ENCODE data around the gene KCNK13.
A peak's percentile ranks its signal among the peaks of the same experiment; 100 is the strongest.

KCNK13 gene

DNA sequence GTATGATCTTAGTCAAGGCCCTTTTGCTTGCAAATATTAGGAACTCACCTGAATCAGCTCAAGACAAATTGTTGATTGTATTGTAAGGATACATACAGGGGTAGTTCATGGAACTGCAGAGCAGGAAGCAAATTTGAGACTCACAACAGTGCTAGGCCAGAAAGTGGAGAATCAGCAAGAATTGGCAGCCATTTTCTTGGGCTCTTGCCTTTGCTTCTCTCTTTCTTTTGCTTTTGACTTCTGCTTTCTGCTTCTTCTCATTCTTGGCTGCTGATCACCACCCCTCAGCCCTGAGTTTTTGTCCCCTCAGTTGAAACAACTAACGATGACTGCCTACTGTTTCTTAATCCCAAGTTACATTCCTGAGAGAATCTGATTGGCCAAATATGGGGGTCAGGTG lies 34.8 kb downstream of the KCNK13 start:
- no peak for DNase-seq (ENCODE audit: extremely low spot score)
- ChIA-PET POLR2A (no interaction called here), CTCF (no interaction called here)
- TF ChIP-seq LEF1 (IDR thresholded peaks at IDR 0.05; ENCODE audit: borderline replicate concordance): no peak
- no peak for TF ChIP-seq ZNF384 (IDR thresholded peaks at IDR 0.05)
- no peak for TF ChIP-seq FOXA1 (IDR thresholded peaks at IDR 0.05)
- no peak for TF ChIP-seq ELF4 (IDR thresholded peaks at IDR 0.05)
- TF ChIP-seq FOXM1 (IDR thresholded peaks at IDR 0.05; ENCODE audit: borderline replicate concordance): no peak
- no peak for TF ChIP-seq SP1 (IDR thresholded peaks at IDR 0.05)
- no peak for TF ChIP-seq BHLHE40 (IDR thresholded peaks at IDR 0.05; ENCODE audit: borderline replicate concordance)
- no peak for TF ChIP-seq CTBP1 (IDR thresholded peaks at IDR 0.05; ENCODE audit: borderline replicate concordance)
- TF ChIP-seq SUZ12 (IDR thresholded peaks at IDR 0.05): no peak
- TF ChIP-seq ARNT (IDR thresholded peaks at IDR 0.05): no peak
- TF ChIP-seq L3MBTL2 (conservative IDR thresholded peaks at IDR 0.05): no peak
- no peak for TF ChIP-seq TARDBP (IDR thresholded peaks at IDR 0.05)
- TF ChIP-seq NFRKB (IDR thresholded peaks at IDR 0.05): no peak
- no peak for TF ChIP-seq FOXK2 (IDR thresholded peaks at IDR 0.05)
- TF ChIP-seq, protein P1, sequence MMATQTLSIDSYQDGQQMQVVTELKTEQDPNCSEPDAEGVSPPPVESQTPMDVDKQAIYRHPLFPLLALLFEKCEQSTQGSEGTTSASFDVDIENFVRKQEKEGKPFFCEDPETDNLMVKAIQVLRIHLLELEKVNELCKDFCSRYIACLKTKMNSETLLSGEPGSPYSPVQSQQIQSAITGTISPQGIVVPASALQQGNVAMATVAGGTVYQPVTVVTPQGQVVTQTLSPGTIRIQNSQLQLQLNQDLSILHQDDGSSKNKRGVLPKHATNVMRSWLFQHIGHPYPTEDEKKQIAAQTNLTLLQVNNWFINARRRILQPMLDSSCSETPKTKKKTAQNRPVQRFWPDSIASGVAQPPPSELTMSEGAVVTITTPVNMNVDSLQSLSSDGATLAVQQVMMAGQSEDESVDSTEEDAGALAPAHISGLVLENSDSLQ (IDR thresholded peaks at IDR 0.05): no peak
- no peak for TF ChIP-seq HDGF (IDR thresholded peaks at IDR 0.05; ENCODE audit: borderline replicate concordance)

DNA sequence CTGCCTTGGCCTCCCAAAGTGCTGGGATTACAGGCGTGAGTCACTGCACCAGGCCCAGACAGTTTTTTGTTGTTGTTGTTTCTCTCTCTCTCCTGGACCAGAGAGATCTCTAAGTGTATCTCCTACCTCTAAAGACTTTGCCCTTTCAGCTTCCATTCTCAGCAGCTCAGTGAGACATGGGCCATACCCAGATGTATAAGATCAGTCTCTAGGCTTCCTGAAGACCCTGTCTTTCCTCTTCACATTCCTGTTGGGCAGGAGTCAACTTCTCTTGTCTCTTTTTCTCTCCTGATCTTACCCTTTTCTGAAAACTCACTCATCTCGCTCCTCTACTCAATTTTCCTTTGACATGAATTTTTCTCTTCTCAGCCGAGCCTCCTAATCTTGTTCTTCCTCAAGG lies 42.0 kb downstream of the KCNK13 start:
- no peak for DNase-seq (ENCODE audit: extremely low spot score)
- TF ChIP-seq SUZ12 (IDR thresholded peaks at IDR 0.05) (no peak), NFRKB (IDR thresholded peaks at IDR 0.05) (no peak), LEF1 (IDR thresholded peaks at IDR 0.05; ENCODE audit: borderline replicate concordance) (no peak), L3MBTL2 (conservative IDR thresholded peaks at IDR 0.05) (no peak), FOXK2 (IDR thresholded peaks at IDR 0.05) (no peak), FOXA1 (IDR thresholded peaks at IDR 0.05) (no peak), ELF4 (IDR thresholded peaks at IDR 0.05) (no peak), SP1 (IDR thresholded peaks at IDR 0.05) (no peak), FOXM1 (IDR thresholded peaks at IDR 0.05; ENCODE audit: borderline replicate concordance) (no peak), HDGF (IDR thresholded peaks at IDR 0.05; ENCODE audit: borderline replicate concordance) (no peak), BHLHE40 (IDR thresholded peaks at IDR 0.05; ENCODE audit: borderline replicate concordance) (no peak), ZNF384 (IDR thresholded peaks at IDR 0.05) (no peak), TARDBP (IDR thresholded peaks at IDR 0.05) (no peak), CTBP1 (IDR thresholded peaks at IDR 0.05; ENCODE audit: borderline replicate concordance) (no peak)
- TF ChIP-seq, protein P1 (IDR thresholded peaks at IDR 0.05): no peak
- POLR2A ChIA-PET: no interaction called here
- CTCF ChIA-PET: no interaction called here

DNA sequence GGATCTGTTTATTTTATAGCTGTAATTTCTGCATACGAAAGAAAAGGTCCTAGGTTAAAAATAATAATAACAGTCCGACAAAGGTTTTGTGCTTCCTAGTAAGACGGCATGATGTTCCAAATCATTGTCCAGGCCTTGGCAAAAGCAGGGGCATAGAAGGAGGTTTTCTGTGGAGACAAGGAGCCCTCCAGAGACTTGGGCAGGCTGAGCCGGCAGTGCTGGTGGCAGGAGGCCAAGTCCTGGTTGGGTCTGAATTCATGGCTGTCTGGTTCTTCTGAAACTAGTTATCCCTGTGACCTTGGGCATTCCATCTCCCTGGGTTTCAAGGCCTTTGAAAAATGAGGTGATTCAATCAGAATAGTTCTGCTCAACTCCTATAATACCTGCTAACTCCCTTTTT lies 44.0 kb downstream of the KCNK13 start:
- POLR2A ChIA-PET: no interaction called here
- TF ChIP-seq BHLHE40 (IDR thresholded peaks at IDR 0.05; ENCODE audit: borderline replicate concordance) (no peak), FOXA1 (IDR thresholded peaks at IDR 0.05) (no peak), CTBP1 (IDR thresholded peaks at IDR 0.05; ENCODE audit: borderline replicate concordance) (no peak), L3MBTL2 (conservative IDR thresholded peaks at IDR 0.05) (no peak), ZNF384 (IDR thresholded peaks at IDR 0.05) (no peak), FOXM1 (IDR thresholded peaks at IDR 0.05; ENCODE audit: borderline replicate concordance) (no peak), ELF4 (IDR thresholded peaks at IDR 0.05) (no peak), NFRKB (IDR thresholded peaks at IDR 0.05) (no peak), TARDBP (IDR thresholded peaks at IDR 0.05) (no peak), FOXK2 (IDR thresholded peaks at IDR 0.05) (no peak), HDGF (IDR thresholded peaks at IDR 0.05; ENCODE audit: borderline replicate concordance) (no peak), SP1 (IDR thresholded peaks at IDR 0.05) (no peak), LEF1 (IDR thresholded peaks at IDR 0.05; ENCODE audit: borderline replicate concordance) (no peak), ARNT (IDR thresholded peaks at IDR 0.05) (no peak), SUZ12 (IDR thresholded peaks at IDR 0.05) (no peak)
- TF ChIP-seq, protein P1 (IDR thresholded peaks at IDR 0.05): no peak
- DNase-seq (ENCODE audit: extremely low spot score): no peak
- CTCF ChIA-PET: interaction anchor here (0.7 kb wide), 1 partner anchor 11 kb away, joined by 3 read pairs; no protein-coding TSS in a partner anchor

DNA sequence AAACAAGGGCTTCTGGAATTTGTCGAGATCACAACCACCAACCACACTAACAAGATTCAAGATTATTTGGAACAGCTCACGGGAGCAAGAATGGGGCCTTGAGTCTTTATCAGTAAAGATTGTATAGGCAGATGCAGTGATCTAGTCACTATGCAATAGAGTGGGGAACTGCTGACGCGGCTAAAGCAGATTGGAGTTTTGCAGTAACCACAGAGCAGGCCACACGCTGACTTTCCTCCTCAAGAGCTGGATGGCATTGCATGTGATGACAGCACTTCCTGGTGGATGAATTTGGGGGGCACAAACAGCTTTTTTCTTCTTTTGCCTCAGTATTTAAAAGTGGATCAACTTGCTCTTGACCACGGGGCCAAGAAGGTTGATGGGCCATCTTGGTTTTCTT lies 46.0 kb downstream of the KCNK13 start:
- TF ChIP-seq, protein P1 (IDR thresholded peaks at IDR 0.05): no peak
- no peak for TF ChIP-seq CTBP1 (IDR thresholded peaks at IDR 0.05; ENCODE audit: borderline replicate concordance)
- no peak for TF ChIP-seq NFRKB (IDR thresholded peaks at IDR 0.05)
- no peak for TF ChIP-seq HDGF (IDR thresholded peaks at IDR 0.05; ENCODE audit: borderline replicate concordance)
- TF ChIP-seq FOXK2 (IDR thresholded peaks at IDR 0.05): no peak
- TF ChIP-seq SUZ12 (IDR thresholded peaks at IDR 0.05): no peak
- no peak for TF ChIP-seq ZNF384 (IDR thresholded peaks at IDR 0.05)
- DNase-seq (ENCODE audit: extremely low spot score): no peak
- POLR2A ChIA-PET: no interaction called here
- CTCF ChIA-PET: no interaction called here

DNA sequence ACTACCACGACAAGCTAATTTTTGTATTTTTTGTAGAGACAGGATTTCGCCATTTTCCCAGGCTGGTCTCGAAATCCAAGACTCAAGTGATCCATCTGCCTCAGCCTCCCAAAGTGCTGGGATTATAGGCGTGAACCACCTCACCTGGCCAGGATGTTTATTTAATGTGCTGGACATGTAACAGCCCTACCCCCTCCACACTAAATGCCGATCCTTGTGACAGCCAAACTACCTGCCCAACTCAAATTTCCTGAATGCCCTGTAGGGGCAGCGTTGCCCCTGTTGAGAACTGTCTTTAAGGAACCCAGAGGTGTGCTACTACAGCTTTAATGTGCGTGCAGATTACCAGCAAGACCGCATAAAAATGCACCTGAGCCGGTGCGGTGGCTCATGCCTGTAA lies 48.1 kb downstream of the KCNK13 start:
- ChIA-PET CTCF (no interaction called here), POLR2A (no interaction called here)
- TF ChIP-seq NFRKB (IDR thresholded peaks at IDR 0.05) (no peak), ELF4 (IDR thresholded peaks at IDR 0.05) (no peak)
- DNase-seq (ENCODE audit: extremely low spot score): peak; percentile 28

DNA sequence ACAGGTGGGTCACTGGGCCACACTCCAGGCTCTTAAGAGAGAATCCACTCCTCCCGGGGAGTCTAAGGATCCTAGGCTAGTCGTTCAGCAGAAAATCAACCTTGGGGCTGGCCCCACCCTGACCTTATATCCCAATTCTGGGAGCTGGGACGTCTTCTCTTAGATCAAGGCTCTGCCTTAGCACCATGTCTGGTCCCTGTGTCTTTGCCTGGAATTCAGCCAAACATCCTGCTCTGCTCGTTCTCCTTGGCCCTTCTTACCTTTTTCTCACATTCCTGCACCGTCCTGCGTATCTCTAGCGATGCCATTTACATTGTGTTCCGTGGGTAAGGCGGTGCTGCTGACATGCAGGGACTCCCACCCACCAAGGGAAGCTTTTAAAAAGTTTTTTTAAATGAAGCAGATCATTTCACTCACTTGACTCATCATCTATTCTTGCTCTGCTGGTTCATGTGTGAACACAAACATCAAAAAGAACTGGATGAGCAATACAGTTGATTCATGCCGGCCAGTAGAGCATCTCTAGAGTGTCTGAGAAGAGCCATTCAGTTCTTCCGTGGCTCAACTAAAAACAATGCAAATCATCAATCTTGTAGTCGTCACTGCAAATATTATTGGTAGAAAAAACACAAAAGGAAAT lies 50.2 kb downstream of the KCNK13 start:
- TF ChIP-seq SP1 (IDR thresholded peaks at IDR 0.05) (no peak), SUZ12 (IDR thresholded peaks at IDR 0.05) (no peak), TARDBP (IDR thresholded peaks at IDR 0.05) (no peak), ARNT (IDR thresholded peaks at IDR 0.05) (no peak), HDGF (IDR thresholded peaks at IDR 0.05; ENCODE audit: borderline replicate concordance) (no peak), FOXM1 (IDR thresholded peaks at IDR 0.05; ENCODE audit: borderline replicate concordance) (no peak), LEF1 (IDR thresholded peaks at IDR 0.05; ENCODE audit: borderline replicate concordance) (no peak), CTBP1 (IDR thresholded peaks at IDR 0.05; ENCODE audit: borderline replicate concordance) (no peak)
- TF ChIP-seq, protein P1 (IDR thresholded peaks at IDR 0.05): no peak
- POLR2A ChIA-PET: no interaction called here
- no peak for DNase-seq (ENCODE audit: extremely low spot score)
- CTCF ChIA-PET: interaction anchor here (0.5 kb wide), 1 partner anchor 121 kb away, joined by 3 read pairs; no protein-coding TSS in a partner anchor

Measured in HEK293T (cell line).